ENCODE data around the gene TMEM40. TPM values are rescaled to one million over a fixed set of nuclear protein-coding genes. Genes with fewer than 3 reads are reported as not detected.
"Not testable (repeated sequence)": the region's sequence is repeated elsewhere in the genome, so short reads cannot be mapped to it uniquely, and the experiment has no call there.

TMEM40 gene
- total RNA-seq, 1 donor from 2014 or later = not detected

DNA sequence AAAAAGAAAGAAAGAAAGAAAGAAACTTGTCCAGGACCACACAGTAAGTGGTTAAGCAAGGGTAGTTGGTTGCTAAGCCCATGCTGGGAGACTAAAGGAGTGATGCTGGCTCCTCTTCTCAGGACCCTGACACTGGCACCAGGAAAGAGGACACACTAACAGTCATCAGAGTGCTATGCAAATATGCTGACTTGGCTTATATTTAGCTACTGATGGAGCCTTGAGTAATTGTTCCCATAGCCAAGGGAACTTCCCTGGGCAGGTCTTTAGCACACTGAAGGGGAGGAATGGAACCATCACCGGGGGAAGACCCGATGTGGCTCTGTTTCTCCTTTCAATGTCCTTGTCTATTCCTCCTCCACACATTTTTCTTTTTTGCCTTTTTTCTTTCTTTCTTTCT is 6.2 kb downstream of the TMEM40 start:
- no peak for DNase-seq (ENCODE audit: extremely low read depth, low read depth, low spot score)

DNA sequence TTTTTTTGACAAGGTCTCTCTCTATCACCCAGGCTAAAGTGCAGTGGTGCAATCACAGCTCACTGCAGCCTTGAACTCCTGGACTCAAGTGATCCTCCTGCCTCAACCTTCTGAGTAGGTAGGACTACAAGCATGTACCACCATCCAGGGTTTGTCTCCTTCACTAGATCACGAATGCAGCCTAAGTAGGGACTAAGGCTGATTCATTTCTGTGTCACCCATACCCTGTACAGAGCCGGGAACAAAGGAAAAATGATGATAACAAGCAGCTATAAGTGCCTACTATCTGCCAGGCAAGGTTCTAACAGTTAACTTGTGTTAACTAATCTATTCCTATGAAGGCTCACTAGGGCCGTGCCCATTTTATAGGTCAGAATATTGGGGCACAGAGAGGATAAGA is 7.0 kb downstream of the TMEM40 start:
- no peak for DNase-seq (ENCODE audit: extremely low read depth, low read depth, low spot score)

DNA sequence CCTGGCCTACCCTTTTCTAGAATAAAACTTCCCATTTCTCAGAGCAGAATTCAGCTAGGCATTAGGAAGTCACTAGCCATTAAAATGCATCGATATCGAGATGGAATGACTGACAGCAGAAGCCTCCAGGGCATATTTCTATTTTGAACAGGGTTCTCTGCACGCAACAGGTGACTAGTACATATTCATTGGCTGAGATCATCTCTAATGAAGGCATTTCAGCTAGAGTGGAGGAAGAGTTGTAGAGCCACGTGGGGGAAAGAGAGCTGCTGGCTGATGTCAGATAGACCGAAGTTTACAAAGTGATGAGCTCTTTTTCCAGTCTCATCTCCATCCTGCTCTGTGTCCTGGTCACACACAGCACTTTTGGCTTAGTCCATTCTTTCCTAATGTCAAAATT is 7.5 kb downstream of the TMEM40 start:
- DNase-seq (ENCODE audit: extremely low read depth, low read depth, low spot score) = no peak

DNA sequence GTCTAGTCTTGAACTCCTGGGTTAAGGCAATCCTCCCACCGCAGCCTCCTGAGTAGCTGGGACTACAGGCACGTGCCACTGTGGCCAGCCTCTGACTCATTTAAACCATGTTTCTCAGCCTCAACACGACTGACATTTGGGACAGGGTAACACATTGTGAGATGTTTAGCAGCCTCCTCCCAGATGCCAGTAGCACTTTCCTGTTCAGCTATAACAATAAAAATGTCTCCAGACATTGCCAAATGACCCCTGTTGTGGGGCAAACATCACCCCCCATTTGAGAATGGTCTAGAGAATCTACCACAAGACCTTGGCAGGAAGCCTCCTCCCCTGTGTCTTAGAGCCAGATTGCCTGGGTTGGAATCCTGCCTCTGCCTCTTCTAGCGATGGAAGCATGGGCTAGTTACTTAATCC is 8.4 kb downstream of the TMEM40 start:
- DNase-seq (ENCODE audit: extremely low read depth, low read depth, low spot score) = no peak

DNA sequence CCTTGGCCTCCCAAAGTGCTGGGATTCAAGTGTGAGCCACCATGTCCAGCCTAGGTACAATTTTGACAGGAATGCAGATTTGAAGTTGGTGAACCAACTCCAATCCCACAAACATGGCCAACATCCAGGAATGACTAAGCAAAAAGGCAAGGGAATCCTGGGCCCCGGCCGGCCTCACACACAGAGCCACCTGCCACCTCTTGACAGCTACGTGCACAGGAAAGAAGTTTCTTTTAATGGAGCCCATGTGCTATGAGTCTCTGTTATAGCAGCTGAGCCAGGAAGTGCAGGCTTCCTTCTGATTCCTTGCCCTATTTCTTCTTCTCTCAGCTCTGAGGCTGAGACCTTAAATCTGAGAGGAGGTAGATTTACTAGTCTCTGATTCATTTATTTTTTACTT is 8.8 kb downstream of the TMEM40 start:
- peak; percentile 3 for DNase-seq (ENCODE audit: extremely low read depth, low read depth, low spot score)

DNA sequence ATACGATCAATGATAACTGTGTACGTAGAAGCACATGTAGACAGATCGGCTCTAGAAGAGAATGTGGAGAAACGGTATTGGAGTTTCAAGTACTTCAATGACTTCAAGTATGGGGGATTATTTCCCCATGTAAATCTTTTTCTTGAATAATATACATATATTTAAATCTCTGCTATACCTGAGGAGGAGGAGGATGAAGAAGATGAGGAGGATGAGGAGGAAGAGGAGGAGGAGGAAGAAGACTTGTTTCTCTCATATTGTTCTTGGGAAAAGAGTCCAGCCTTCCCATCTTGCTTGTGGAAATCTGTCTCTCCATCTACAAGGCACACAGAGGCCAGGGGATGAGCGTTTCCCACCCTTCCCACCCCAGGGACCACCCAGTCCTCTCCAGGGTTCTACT is 10.6 kb downstream of the TMEM40 start:
- DNase-seq (ENCODE audit: extremely low read depth, low read depth, low spot score) = no peak

DNA sequence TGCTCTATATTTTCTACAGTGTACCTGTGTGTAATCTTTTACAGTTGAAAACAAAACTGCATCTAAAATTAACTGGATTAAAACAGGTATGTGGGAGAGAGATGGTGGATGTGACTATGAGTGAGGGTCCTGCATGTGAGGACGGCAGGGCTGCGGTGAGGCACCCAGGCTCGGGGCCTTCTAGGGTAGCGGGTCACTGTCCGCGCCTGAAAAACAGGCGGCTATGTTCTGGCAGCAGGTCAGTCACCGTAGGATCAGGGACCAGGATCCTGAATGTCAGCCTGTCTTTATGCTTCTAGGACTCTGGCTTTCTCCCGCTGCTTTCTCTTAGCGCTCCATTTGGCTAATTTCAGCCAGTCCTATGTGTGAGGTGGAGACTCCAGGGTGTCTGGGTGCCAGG is 12.6 kb downstream of the TMEM40 start:
- no peak for DNase-seq (ENCODE audit: extremely low read depth, low read depth, low spot score)

DNA sequence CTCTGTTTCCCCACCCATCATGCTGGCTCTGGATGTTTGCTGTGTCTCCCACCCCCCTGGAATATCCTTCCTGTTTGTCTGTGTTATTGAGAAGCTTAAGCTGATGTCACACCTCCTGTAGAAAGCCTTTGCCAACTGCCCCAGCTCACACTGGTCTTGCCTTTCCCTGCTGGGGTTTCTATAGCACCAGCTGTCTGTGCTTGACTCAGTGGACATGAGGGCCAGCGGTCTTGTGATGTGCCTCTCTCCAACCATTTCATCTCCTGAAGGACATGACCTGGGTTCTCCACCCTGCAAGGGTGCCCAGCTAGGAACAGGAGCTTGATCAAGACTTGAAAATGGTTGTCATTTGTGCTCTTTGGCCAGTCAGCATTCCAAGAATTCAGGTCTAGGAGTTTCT is 14.7 kb downstream of the TMEM40 start:
- DNase-seq (ENCODE audit: extremely low read depth, low read depth, low spot score) = no peak

DNA sequence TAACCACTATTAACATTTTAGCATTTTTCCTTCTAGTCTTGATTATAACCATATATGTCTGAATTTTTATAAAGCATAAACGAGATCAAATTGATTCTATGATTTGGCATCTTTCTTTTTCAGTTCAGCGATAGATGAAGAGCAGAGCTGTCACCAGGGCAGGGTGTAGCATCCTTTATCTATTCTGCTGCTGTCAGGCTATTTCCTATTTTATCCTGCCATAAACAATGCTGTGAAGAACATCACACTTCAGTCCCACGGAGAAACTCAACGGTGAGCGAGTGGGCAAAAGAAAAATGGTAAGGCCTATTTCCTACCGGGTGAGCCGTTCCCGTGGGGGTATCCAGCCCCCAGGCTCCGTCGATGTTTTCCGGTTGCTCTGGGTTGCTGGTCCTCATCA is 15.5 kb downstream of the TMEM40 start:
- no peak for DNase-seq (ENCODE audit: extremely low read depth, low read depth, low spot score)

DNA sequence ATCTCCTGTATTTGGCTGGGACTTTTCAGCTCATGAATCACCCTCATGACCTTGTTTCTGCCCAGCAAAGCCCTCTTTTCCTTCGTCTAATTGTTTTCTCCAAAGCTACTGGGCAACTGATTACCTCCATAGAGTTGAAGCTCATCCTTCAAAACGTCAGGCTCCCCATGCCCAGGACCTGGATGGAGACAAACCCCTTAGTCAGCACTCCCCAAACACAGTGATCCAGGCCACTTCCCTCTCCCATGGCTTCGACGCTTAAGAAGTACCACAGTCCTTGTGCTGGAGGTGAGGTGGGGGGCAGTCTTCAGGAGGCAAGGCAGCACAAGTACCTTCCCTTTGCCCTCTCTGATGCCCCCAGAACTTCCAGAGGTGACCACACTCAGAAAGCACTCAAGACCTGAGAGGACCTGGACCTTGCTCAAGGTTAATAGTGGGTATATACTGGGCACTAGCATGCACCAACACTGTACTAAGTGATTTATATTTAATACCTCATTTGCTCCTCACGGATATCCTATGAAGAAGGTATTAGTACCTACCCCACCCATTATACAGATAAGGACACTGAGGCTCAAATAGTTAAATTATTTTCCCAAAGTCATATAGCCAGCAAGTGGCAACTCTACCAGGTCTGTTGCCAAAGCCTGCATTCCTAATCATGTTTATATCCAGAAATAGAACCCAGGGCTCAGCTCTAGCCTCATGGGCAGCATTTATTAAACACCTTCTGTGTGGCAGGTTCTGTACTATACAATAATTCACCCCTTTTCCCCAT is 16.5 kb downstream of the TMEM40 start:
- DNase-seq (ENCODE audit: extremely low read depth, low read depth, low spot score) = no peak

DNA sequence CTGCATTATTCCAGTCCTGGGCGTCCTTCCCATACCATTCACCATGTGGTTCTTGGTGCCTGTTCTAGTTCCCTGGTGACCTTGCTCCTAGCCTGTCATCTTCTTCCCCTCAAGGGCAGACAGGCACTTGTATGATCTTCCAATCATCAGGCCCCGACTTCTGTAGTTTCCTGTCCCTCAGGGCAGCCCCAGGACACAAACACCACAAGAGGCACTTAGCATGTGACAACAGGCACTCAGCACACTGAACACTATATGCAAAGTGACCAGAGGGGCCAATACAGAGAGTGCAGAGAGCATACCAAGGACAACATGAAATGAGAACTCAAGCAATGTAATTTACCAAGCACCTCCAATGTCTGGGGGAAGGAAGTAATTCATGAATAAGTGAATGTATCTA is 17.9 kb downstream of the TMEM40 start:
- no peak for DNase-seq (ENCODE audit: extremely low read depth, low read depth, low spot score)

DNA sequence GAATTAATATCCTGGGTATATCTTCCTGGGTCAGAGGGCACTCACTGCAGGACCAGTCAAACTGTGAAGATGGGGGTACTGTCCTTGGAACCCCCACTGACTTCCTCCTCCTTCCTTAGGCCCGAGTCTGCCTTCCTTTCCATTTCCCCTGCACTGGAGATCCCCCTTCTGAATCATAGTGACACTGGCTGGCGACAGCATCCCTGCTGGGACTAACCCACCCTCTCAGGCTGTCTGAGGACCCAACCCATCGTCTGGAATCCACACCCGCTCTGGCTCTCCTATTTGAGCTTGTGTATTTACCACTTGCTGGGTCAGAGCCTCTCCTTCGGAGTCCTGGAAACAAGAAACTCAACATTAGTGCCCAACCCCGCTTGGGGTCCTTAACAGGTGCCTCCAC is 21.2 kb downstream of the TMEM40 start:
- DNase-seq (ENCODE audit: extremely low read depth, low read depth, low spot score) = no peak

DNA sequence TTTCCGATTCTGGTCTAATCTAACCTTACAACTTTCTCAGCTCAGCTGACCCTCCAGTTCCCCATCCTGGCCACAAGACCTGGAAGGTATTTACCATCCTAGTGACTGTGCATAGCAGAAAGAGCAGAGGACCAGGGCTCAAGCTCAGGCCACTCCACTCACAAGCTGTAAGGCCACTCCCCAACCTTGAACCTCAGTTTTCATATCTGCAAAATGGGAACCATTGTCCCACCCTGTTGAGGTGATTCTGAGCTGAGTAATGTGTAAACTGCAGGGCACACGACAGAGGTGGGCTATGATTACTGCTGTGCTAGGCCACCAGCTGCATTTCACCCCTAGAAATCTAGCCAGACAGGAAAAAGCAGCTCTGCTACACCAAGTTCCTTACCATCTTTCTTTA is 21.7 kb downstream of the TMEM40 start:
- no peak for DNase-seq (ENCODE audit: extremely low read depth, low read depth, low spot score)

DNA sequence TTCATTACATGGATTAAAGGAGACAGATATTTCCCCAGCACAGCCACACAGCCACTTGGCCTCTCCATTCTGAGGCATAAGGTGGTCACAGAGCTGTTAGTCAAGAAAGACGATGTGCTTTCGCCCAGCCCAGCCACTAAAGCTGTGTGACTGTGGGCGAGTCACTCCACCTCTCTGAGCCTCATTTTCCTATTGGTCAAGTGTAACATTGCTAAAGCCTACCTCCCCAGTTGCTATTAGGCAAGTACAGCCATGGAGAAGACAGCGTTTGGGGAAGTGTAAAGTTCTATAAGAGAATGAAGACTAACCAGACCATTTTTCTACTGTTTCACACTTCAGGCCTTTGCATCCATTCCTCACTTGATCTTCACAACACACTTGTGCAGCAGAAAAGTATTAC is 24.1 kb downstream of the TMEM40 start:
- no peak for DNase-seq (ENCODE audit: extremely low read depth, low read depth, low spot score)

DNA sequence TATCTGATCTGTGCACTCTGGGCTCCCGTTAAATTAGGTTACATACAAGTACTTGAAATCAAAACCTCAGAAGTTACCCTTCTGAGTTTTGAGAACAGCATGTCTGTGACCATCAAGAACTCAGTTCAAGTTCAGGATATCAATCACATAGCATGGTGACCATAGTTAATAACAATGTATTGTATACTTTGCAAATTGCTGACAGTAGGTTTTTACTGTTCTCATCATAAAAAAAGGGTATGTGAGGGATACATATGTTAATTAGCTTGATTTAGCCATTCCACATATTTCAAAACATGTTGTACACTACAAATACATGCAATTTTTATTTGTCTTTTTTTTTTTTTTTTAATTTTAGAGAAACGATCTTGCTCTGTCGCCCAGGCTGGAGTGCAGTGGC is 25.5 kb downstream of the TMEM40 start:
- DNase-seq (ENCODE audit: extremely low read depth, low read depth, low spot score) = no peak

DNA sequence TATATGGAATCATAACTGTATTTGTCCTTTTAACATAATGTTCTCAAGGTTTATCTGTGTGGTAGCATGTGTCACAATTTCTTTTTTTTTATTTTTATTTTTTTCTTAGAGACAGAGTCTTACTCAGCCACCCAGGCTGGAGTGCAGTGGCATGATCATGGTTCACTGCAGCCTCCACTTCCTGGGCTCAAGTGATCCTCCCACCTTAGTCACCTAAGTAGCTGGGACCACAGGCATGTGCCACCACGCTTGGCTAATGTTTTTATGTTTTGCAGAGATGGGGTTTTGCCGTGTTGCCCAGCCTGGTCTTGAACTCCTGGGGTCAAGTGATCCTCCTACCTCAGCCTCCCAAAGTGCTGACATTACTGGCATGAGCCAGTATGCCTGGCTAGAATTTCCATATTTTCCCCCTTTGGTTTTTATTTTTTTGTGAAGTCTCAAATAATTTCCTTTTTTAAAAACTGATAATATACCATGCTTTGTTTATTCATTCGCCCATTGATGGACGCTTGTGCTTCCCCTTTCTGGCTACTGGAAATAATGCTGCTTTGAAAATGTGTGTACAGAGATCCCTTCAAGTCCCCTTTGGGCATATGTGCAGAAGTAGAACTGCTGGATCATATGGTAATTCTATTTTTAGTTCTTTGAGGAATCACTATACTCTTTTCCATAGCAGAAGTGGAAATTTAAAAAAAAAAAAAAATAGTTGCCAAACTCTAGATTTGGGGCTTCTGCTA is 28.4 kb downstream of the TMEM40 start:
- DNase-seq (ENCODE audit: extremely low read depth, low read depth, low spot score) = no peak

DNA sequence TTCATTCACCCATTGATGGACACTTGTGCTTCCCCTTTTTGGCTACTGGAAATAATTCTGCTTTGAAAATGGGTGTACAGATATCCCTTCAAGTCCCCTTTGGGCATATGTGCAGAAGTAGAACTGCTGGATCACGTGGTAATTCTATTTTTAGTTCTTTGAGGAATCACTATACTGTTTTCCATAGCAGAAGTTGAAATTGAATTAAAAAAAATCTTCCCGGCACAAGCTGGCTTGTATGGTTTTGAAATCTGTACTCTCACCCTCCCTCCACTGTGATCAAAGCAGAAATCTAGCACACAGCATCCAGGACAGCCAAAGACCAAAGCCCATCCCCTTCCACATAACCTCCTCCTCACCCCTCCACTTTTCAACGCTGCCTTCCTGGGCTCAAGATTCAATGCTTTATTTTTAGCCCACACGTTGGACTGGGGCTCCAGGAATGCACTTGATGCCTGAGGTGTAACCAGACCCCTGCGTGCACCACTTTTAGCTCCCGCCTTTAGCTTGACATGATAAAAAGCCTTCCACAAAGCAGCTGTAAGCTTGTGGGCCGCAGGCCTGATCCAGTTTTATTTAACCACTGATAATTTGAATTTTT is 29.9 kb downstream of the TMEM40 start:
- DNase-seq (ENCODE audit: extremely low read depth, low read depth, low spot score) = no peak

DNA sequence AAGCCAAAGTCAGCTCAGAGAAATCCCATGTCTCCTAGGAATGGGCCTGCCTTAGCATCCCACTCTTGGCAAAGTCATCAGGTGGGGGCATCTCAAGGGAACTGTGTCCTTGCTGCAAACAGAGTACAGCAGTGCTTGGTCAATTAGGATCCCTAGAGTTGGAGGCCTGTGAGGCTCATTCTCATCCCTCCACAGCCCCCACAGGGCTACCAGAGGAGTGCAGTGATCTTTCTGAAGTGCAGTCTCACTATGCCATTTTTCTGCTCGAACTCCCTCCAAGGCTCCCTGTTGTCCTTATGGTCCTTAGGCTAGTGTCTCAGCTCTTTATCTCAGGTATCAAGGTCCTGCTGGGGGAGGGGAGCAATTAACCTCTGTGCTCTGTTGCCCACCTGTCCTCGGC is 31.1 kb downstream of the TMEM40 start:
- no peak for DNase-seq (ENCODE audit: extremely low read depth, low read depth, low spot score)

DNA sequence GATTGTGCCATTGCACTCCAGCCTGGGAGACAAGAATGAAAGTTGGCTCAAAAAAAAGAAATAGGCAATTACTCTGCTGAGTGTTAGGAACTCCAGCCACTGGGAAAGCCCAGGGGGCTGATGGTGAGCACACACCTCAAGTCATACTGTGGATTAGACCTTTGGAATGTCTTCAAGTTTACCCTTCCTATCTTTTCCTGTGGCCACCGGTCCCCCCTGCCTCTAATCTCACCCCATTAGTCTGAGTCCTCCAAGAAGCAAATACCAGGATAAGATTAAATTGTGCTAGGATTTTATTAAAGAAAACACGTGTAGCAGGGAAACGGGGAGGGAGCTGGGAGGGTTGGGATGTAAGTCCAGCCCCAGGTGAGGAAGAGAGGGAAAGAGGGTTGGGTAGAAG is 31.6 kb downstream of the TMEM40 start:
- DNase-seq (ENCODE audit: extremely low read depth, low read depth, low spot score) = no peak

DNA sequence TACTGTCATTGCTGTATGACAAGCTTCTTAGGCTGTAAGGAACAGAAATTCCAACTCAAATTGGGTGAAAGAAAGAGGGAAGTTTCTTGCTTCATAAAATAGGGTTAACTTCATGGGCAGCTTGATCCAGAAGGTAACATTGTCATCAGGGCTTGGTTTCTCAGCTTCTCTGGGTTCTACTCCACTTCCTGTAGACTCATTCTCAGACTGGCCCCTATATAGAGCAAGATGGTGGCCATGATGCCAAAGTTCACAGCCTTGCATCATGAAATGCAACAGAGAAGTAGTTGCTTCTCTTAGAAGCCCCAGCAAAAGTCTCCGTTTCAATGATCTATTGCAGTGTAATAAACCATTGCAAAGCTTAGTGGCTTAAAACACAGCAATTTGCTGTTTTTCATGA is 33.6 kb downstream of the TMEM40 start:
- DNase-seq (ENCODE audit: extremely low read depth, low read depth, low spot score) = no peak

DNA sequence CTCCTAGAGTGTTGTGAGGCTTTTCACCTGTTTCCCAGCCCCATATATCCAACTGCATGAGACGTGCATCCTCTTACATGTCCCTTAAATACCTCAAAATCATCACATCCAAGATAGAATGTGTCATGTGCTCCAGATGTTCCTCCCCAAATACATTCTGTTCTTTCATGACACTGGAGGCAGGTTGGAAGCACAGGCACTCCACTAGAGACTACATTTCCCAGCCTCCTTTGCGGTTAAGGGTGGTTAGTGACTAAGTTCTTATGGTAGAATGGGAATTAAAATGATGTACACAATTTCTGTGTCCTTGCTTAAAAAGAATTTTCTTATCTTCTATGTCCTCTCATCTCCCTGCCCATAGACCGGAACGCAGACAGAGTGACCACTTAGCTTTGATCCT is 34.3 kb downstream of the TMEM40 start:
- DNase-seq (ENCODE audit: extremely low read depth, low read depth, low spot score) = no peak

DNA sequence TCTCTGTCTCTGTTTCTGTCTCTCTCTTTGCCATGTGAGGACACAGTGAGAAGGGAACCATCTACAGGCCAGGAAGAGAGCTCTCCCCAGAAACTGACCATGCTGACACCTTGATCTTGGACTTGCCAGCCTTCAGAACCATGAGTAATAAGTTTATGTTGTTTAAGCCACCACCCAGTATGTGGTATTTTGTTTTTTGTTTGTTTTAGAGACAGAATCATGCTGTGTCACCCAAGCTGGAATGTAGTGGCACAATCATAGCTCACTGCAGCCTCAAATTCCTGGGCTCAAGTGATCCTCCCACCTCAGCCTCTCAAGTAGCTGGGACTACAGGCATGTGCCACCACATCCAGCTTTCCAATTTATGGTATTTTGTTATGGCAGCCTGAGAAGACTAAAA is 35.7 kb downstream of the TMEM40 start:
- DNase-seq (ENCODE audit: extremely low read depth, low read depth, low spot score) = not testable (repeated sequence)

Data from glomerular endothelial cell (primary cell).